HepG2 (cell line): Measurements from ENCODE around the gene TMEM107. TPM values are rescaled to one million over a fixed set of nuclear protein-coding genes. Genes with fewer than 3 reads are reported as not detected.
A peak's percentile ranks its signal among the peaks of the same experiment; 100 is the strongest.

ENCODE experiments used
- ETV5 ChIP-seq: IDR thresholded peaks from 2 replicates; pipeline ENCODE4 v1.6.1; 2018; ENCODE audit warnings: missing biosample characterization, missing genetic modification reagents, inconsistent platforms, borderline replicate concordance
- GABPB1 ChIP-seq: IDR thresholded peaks from 2 replicates; pipeline ENCODE4 v1.6.1; 2016; ENCODE audit warnings: mild to moderate bottlenecking, missing genetic modification reagents, moderate library complexity, missing compliant biosample characterization
- GTF3A ChIP-seq: sonication (generic); formaldehyde crosslinking; conservative IDR thresholded peaks from 2 replicates; pipeline ENCODE4 v1.4.0; 2020; ENCODE audit warnings: mild to moderate bottlenecking, missing genetic modification reagents
- HNF4A ChIP-seq: sonication (generic); formaldehyde crosslinking; IDR thresholded peaks from 2 replicates; pipeline ENCODE4 v1.4.0; 2020; ENCODE audit warnings: missing genetic modification reagents
- ISL2 ChIP-seq: sonication (generic); formaldehyde crosslinking; IDR thresholded peaks from 2 replicates; pipeline ENCODE4 v1.5.0; 2020; ENCODE audit warnings: missing genetic modification reagents
- KLF6 ChIP-seq: IDR thresholded peaks from 2 replicates; pipeline ENCODE4 v1.8.0; 2016; ENCODE audit warnings: missing biosample characterization, missing genetic modification reagents
- MBNL3 ChIP-seq: fragments of 250-450 bp; sonication (Bioruptor Pico); conservative IDR thresholded peaks from 2 replicates; pipeline ENCODE4 v1.8.0; 2022; ENCODE audit warnings: mild to moderate bottlenecking, inconsistent platforms
- PHB2 ChIP-seq: fragments of 450-650 bp; IDR thresholded peaks from 2 replicates; pipeline ENCODE4 v1.6.1; 2018; ENCODE audit not compliant: partially characterized antibody
- SAP130 ChIP-seq: IDR thresholded peaks from 2 replicates; pipeline ENCODE4 v1.6.1; 2016; ENCODE audit warnings: low read depth
- SMAD3 ChIP-seq: sonication (generic); formaldehyde crosslinking; IDR thresholded peaks from 2 replicates; pipeline ENCODE4 v1.4.0; 2020; ENCODE audit warnings: missing genetic modification reagents
- TBX2 ChIP-seq: sonication (generic); formaldehyde crosslinking; IDR thresholded peaks from 2 replicates; pipeline ENCODE4 v1.5.0; 2020; ENCODE audit warnings: missing genetic modification reagents, mild to moderate bottlenecking, borderline replicate concordance
- ZNF281 ChIP-seq: sonication (generic); formaldehyde crosslinking; IDR thresholded peaks from 2 replicates; pipeline ENCODE4 v1.4.0; 2020; ENCODE audit warnings: missing genetic modification reagents, borderline replicate concordance
- ZNF335 ChIP-seq: sonication (generic); formaldehyde crosslinking; IDR thresholded peaks from 2 replicates; pipeline ENCODE4 v1.4.0; 2020; ENCODE audit warnings: missing genetic modification reagents
- ZNF432 ChIP-seq: sonication (generic); formaldehyde crosslinking; IDR thresholded peaks from 2 replicates; pipeline ENCODE4 v1.5.0; 2020; ENCODE audit warnings: missing genetic modification reagents, mild to moderate bottlenecking, borderline replicate concordance
- ZNF460 ChIP-seq: sonication (generic); formaldehyde crosslinking; IDR thresholded peaks from 2 replicates; pipeline ENCODE4 v1.5.1; 2020; ENCODE audit warnings: missing genetic modification reagents, mild to moderate bottlenecking, borderline replicate concordance
- ZNF543 ChIP-seq: sonication (generic); formaldehyde crosslinking; IDR thresholded peaks from 2 replicates; pipeline ENCODE4 v1.4.0; 2020; ENCODE audit warnings: mild to moderate bottlenecking, missing genetic modification reagents
- ZNF775 ChIP-seq: sonication (generic); formaldehyde crosslinking; IDR thresholded peaks from 2 replicates; pipeline ENCODE4 v1.4.0; 2020; ENCODE audit warnings: missing genetic modification reagents, mild to moderate bottlenecking, moderate library complexity, borderline replicate concordance
- polyA plus RNA-seq, 8 experiments: library from polyadenylated mRNA; depleted of rRNA in 3 of 8; stranded (reverse) in 7 of 8; unstranded in 1 of 8; fragments of >200 nt; fragmentation: Illumina TruSeq in 4 of 8; extraction: Trizol in 4 of 8; gene quantifications; 2 replicates each; pipeline versions ENCODE4 v1.2.1 to v1.2.3, GENCODE V29; 2011 to 2016; ENCODE audit warnings: low read depth in 4 of 8, missing spikeins in 1 of 8, mixed read lengths in 1 of 8; ENCODE audit not compliant: insufficient read depth in 1 of 8
- total RNA-seq, 5 experiments: library from RNA; depleted of rRNA; stranded (reverse); fragments of >200 nt; fragmentation: Illumina TruSeq; extraction: Trizol; gene quantifications; 2 replicates each; pipeline ENCODE4 v1.2.3, GENCODE V29; 2016; ENCODE audit warnings: low read depth in 1 of 5
- TF ChIP-seq, protein P1 (sequence below): sonication (generic); formaldehyde crosslinking; IDR thresholded peaks from 2 replicates; pipeline ENCODE4 v1.5.1; 2020; ENCODE audit warnings: mild to moderate bottlenecking, moderate library complexity, missing genetic modification reagents
- TF ChIP-seq, protein P2 (sequence below): sonication (generic); formaldehyde crosslinking; IDR thresholded peaks from 2 replicates; pipeline ENCODE4; 2020; ENCODE audit warnings: missing genetic modification reagents, mild to moderate bottlenecking, borderline replicate concordance
- TF ChIP-seq, protein P3 (sequence below): sonication (generic); formaldehyde crosslinking; IDR thresholded peaks from 2 replicates; pipeline ENCODE4 v1.4.0; 2020; ENCODE audit warnings: missing genetic modification reagents

Gene TMEM107
- total and polyA plus RNA-seq, 2 of the 13 experiments (the other 11 are each of a cell fraction or from before 2014, with no cell fraction given), result 7.2 to 15.3 TPM

DNA sequence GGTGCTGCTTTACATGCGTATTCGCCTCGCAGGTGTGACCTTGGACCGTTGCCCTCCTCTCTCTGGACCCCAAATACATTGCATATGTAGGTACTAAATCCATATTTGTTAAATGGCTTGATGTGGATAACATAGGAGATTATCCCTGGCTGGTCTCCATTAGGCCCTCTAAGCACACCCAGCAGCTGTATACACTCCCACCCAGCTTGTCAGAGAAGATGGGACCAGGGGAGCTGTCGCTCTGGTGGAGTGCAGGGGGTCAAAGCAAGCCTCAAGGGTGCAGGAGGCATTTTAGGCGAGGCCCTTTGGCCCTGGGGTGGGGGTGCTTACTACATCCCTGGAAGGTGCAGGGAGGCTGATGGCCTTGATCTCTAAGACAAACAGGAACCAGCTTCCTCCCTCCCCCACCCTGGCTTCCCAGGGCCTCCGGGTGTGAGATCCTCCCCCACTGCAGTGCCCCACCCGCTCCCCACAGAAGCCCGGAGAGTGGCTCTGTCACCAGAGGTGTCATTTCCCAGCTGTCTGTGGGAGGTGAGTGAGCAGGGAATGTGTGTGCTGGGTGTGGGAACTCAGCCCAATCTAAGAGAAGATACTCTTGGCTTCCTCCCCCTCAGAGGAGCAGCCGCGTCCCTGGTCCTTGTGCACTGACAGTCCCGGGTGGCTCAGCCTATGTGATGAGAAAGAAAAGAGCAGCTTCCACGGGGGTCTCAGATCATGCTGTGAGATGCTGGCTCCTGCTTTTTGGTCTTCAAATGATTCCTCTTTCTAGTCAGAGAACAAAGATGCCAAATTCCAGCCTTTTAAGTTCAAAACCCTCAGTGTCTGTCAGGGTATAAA is 12.0 kb downstream of the TMEM107 start (continued):
- TF ChIP-seq ETV5 (CRISPR knock-in tag), result peak; percentile 82; the same call in 1 of the 2 replicates
- peak; percentile 19; the same call in 1 of the 2 replicates for TF ChIP-seq ZNF460 (CRISPR knock-in tag)
- TF ChIP-seq PHB2, result no peak
- TF ChIP-seq ZNF281 (CRISPR knock-in tag), result peak; percentile 96
- TF ChIP-seq ISL2 (CRISPR knock-in tag), result 0 out of 2 replicates have a peak, but pooled peaks have one; percentile 25
- no peak for TF ChIP-seq SMAD3 (CRISPR knock-in tag)
- no peak for TF ChIP-seq ZNF775 (CRISPR knock-in tag)
- TF ChIP-seq SAP130 (CRISPR knock-in tag), result peak; percentile 63
- TF ChIP-seq, protein P1, sequence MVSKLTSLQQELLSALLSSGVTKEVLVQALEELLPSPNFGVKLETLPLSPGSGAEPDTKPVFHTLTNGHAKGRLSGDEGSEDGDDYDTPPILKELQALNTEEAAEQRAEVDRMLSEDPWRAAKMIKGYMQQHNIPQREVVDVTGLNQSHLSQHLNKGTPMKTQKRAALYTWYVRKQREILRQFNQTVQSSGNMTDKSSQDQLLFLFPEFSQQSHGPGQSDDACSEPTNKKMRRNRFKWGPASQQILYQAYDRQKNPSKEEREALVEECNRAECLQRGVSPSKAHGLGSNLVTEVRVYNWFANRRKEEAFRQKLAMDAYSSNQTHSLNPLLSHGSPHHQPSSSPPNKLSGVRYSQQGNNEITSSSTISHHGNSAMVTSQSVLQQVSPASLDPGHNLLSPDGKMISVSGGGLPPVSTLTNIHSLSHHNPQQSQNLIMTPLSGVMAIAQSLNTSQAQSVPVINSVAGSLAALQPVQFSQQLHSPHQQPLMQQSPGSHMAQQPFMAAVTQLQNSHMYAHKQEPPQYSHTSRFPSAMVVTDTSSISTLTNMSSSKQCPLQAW (CRISPR knock-in tag), result 0 out of 2 replicates have a peak, but pooled peaks have one; percentile 16
- no peak for TF ChIP-seq ZNF432
- TF ChIP-seq, protein P2, sequence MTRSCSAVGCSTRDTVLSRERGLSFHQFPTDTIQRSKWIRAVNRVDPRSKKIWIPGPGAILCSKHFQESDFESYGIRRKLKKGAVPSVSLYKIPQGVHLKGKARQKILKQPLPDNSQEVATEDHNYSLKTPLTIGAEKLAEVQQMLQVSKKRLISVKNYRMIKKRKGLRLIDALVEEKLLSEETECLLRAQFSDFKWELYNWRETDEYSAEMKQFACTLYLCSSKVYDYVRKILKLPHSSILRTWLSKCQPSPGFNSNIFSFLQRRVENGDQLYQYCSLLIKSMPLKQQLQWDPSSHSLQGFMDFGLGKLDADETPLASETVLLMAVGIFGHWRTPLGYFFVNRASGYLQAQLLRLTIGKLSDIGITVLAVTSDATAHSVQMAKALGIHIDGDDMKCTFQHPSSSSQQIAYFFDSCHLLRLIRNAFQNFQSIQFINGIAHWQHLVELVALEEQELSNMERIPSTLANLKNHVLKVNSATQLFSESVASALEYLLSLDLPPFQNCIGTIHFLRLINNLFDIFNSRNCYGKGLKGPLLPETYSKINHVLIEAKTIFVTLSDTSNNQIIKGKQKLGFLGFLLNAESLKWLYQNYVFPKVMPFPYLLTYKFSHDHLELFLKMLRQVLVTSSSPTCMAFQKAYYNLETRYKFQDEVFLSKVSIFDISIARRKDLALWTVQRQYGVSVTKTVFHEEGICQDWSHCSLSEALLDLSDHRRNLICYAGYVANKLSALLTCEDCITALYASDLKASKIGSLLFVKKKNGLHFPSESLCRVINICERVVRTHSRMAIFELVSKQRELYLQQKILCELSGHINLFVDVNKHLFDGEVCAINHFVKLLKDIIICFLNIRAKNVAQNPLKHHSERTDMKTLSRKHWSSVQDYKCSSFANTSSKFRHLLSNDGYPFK, result peak; percentile 15; the same call in 1 of the 2 replicates
- TF ChIP-seq HNF4A, result peak; percentile 56
- peak; percentile 29 for TF ChIP-seq GABPB1 (CRISPR knock-in tag)
- no peak for TF ChIP-seq MBNL3
- TF ChIP-seq ZNF335 (CRISPR knock-in tag), result 0 out of 2 replicates have a peak, but pooled peaks have one; percentile 27
- TF ChIP-seq ZNF543 (CRISPR knock-in tag), result no peak
- TF ChIP-seq KLF6 (CRISPR knock-in tag), result 0 out of 2 replicates have a peak, but pooled peaks have one; percentile 23
- peak; percentile 75 for TF ChIP-seq TBX2 (CRISPR knock-in tag)
- 0 out of 2 replicates have a peak, but pooled peaks have one; percentile 27 for TF ChIP-seq GTF3A (CRISPR knock-in tag)
- TF ChIP-seq, protein P3, sequence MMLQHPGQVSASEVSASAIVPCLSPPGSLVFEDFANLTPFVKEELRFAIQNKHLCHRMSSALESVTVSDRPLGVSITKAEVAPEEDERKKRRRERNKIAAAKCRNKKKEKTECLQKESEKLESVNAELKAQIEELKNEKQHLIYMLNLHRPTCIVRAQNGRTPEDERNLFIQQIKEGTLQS (CRISPR knock-in tag), result peak; percentile 21; the same call in 1 of the 2 replicates
